ENCODE measurements around the gene PSMG3. TPM values are rescaled to one million over a fixed set of nuclear protein-coding genes. Genes with fewer than 3 reads are reported as not detected.

Gene PSMG3
- total RNA-seq, 1 donor from 2014 or later, result 11.2 TPM

GRCh38 chr7:1544178-1544895 is 25.5 kb downstream of the PSMG3 start:
- DNase-seq, result no peak
- Histone ChIP-seq H3K27me3 (ENCODE audit: low read depth) (no peaks in the 10 kb centered on the region), H3K36me3 (peaks cover 51% of the 10 kb centered on the region), H3K9me3 (replicated peaks) (no peaks in the 10 kb centered on the region), H3K27ac (replicated peaks) (peak overlapping the region; percentile 33), H3K4me3 (no peak overlapping the region), H3K4me1 (peaks cover 34% of the 10 kb centered on the region)
- intact Hi-C loops (cut with micrococcal nuclease), result no loop called here
- TF ChIP-seq, protein P1, sequence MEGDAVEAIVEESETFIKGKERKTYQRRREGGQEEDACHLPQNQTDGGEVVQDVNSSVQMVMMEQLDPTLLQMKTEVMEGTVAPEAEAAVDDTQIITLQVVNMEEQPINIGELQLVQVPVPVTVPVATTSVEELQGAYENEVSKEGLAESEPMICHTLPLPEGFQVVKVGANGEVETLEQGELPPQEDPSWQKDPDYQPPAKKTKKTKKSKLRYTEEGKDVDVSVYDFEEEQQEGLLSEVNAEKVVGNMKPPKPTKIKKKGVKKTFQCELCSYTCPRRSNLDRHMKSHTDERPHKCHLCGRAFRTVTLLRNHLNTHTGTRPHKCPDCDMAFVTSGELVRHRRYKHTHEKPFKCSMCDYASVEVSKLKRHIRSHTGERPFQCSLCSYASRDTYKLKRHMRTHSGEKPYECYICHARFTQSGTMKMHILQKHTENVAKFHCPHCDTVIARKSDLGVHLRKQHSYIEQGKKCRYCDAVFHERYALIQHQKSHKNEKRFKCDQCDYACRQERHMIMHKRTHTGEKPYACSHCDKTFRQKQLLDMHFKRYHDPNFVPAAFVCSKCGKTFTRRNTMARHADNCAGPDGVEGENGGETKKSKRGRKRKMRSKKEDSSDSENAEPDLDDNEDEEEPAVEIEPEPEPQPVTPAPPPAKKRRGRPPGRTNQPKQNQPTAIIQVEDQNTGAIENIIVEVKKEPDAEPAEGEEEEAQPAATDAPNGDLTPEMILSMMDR (IDR thresholded peaks at IDR 0.05; ENCODE audit: borderline replicate concordance), result no peak

DNA sequence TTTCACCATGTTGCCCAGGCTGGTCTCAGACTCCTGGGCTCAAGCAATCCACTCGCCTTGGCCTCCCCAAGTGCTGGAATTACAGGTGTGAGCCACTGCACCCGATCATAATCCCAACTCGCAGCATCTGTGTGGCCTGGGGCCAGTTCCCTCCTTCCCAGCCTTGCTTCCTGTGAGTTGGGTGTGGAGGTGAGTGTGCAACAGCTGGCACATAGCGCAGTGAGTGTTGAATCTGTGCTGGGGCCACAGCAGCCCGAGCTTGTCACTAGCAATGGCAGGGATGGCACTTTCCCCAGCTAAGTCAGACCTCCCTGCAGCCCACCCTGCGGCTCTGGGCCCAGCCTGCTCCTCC is 26.0 kb downstream of the PSMG3 start:
- TF ChIP-seq, protein P1 (IDR thresholded peaks at IDR 0.05; ENCODE audit: borderline replicate concordance), result no peak
- Histone ChIP-seq H3K27me3 (ENCODE audit: low read depth) (no peaks in the 10 kb centered on the region), H3K4me1 (peaks cover 39% of the 10 kb centered on the region), H3K36me3 (peaks cover 54% of the 10 kb centered on the region), H3K9me3 (replicated peaks) (no peaks in the 10 kb centered on the region), H3K4me3 (no peak overlapping the region), H3K27ac (replicated peaks) (no peak overlapping the region)
- intact Hi-C loops (cut with micrococcal nuclease), result no loop called here
- no peak for DNase-seq

GRCh38 chr7:1542841-1543747 is 26.7 kb downstream of the PSMG3 start:
- Histone ChIP-seq H3K4me1 (peaks cover 47% of the 10 kb centered on the region), H3K36me3 (peaks cover 54% of the 10 kb centered on the region), H3K27me3 (ENCODE audit: low read depth) (no peaks in the 10 kb centered on the region), H3K9me3 (replicated peaks) (no peaks in the 10 kb centered on the region), H3K27ac (replicated peaks) (peak overlapping the region; percentile 33), H3K4me3 (no peak overlapping the region)
- no peak for DNase-seq
- intact Hi-C loops (cut with micrococcal nuclease), result no loop called here
- TF ChIP-seq, protein P1 (IDR thresholded peaks at IDR 0.05; ENCODE audit: borderline replicate concordance), result no peak

GRCh38 chr7:1542329-1542728 is 27.5 kb downstream of the PSMG3 start:
- Histone ChIP-seq H3K4me3 (no peak overlapping the region), H3K27me3 (ENCODE audit: low read depth) (no peaks in the 10 kb centered on the region), H3K36me3 (peaks cover 54% of the 10 kb centered on the region), H3K4me1 (peaks cover 54% of the 10 kb centered on the region), H3K27ac (replicated peaks) (no peak overlapping the region), H3K9me3 (replicated peaks) (no peaks in the 10 kb centered on the region)
- TF ChIP-seq, protein P1 (IDR thresholded peaks at IDR 0.05; ENCODE audit: borderline replicate concordance), result no peak
- intact Hi-C loops (cut with micrococcal nuclease), result no loop called here
- no peak for DNase-seq

- H3K27me3 ChIP-seq (ENCODE audit: low read depth), result no peaks in the 10 kb centered on the region
- H3K4me3 ChIP-seq, result no peak overlapping the region
- no peak overlapping the region for H3K27ac ChIP-seq (replicated peaks)
- peaks cover 62% of the 10 kb centered on the region for H3K4me1 ChIP-seq
- DNase-seq, result no peak
- H3K36me3 ChIP-seq, result peaks cover 54% of the 10 kb centered on the region
- TF ChIP-seq, protein P1 (IDR thresholded peaks at IDR 0.05; ENCODE audit: borderline replicate concordance), result no peak
- intact Hi-C loops (cut with micrococcal nuclease), result no loop called here
- no peaks in the 10 kb centered on the region for H3K9me3 ChIP-seq (replicated peaks)
Observed at GRCh38 chr7:1541431-1542162, 28.2 kb downstream of the PSMG3 start.

Data from left ventricle myocardium inferior (tissue), 1 donor.